ENCODE measurements around the gene ACER3.

DNA sequence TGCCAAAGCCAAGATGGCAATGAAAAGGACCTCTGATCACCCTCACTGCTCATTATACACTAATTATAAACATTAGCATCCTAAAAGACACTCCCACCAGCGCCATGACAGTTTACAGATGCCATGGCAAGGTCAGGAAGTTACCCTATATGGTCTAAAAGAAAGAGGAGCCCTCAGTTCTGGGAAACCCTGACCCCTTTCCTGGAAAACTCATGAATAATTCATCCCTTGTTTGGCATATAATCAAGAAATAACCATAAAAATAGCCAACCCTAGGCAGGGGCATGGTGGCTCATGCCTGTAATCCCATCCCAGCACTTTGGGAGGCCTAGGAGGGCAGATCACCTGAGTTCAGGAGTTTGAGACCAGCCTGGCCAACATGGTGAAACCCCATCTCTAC is 193.4 kb downstream of the ACER3 start:
- TF ChIP-seq EZH2 (IDR thresholded peaks at IDR 0.05; ENCODE audit: borderline replicate concordance, insufficient read depth, low read depth, low read length, poor library complexity, severe bottlenecking) = no peak
- TF ChIP-seq, protein P1, sequence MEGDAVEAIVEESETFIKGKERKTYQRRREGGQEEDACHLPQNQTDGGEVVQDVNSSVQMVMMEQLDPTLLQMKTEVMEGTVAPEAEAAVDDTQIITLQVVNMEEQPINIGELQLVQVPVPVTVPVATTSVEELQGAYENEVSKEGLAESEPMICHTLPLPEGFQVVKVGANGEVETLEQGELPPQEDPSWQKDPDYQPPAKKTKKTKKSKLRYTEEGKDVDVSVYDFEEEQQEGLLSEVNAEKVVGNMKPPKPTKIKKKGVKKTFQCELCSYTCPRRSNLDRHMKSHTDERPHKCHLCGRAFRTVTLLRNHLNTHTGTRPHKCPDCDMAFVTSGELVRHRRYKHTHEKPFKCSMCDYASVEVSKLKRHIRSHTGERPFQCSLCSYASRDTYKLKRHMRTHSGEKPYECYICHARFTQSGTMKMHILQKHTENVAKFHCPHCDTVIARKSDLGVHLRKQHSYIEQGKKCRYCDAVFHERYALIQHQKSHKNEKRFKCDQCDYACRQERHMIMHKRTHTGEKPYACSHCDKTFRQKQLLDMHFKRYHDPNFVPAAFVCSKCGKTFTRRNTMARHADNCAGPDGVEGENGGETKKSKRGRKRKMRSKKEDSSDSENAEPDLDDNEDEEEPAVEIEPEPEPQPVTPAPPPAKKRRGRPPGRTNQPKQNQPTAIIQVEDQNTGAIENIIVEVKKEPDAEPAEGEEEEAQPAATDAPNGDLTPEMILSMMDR (IDR thresholded peaks at IDR 0.05) = no peak
